Keratinocyte (primary cell): ENCODE measurements around the gene IGSF6. TPM values are rescaled to one million over a fixed set of nuclear protein-coding genes. Genes with fewer than 3 reads are reported as not detected.
A peak's percentile ranks its signal among the peaks of the same experiment; 100 is the strongest.
"Not testable (repeated sequence)": the region's sequence is repeated elsewhere in the genome, so short reads cannot be mapped to it uniquely, and the experiment has no call there.

Experiments used
- DNase-seq: peaks from one replicate; pipeline ENCODE4 v3.0.0-alpha.2; 2011; ENCODE audit warnings: low read depth, missing footprints, low spot score
- FAIRE-seq: peaks from 2 replicates; lab custom pipeline; 2011; peaks lifted over from hg19 to GRCh38; lab: Jason Lieb, UNC
- H2AFZ ChIP-seq: 2 replicates; pipeline ENCODE4 v1.6.0; 2012; ENCODE audit warnings: low read length, control low read depth, inconsistent platforms; ENCODE audit not compliant: control insufficient read depth
- H3K27ac ChIP-seq: 2 replicates; pipeline ENCODE4 v1.5.1; 2011; ENCODE audit warnings: low read length; ENCODE audit not compliant: control insufficient read depth, insufficient read depth
- H3K27me3 ChIP-seq: 3 replicates; pipeline ENCODE4 v1.6.0; 2011; ENCODE audit warnings: low read length; ENCODE audit not compliant: control insufficient read depth, insufficient read depth; ENCODE audit errors: extremely low read depth
- H3K36me3 ChIP-seq, 2 experiments: 2 replicates in 1 of 2; 3 replicates in 1 of 2; pipeline ENCODE4 v1.5.1; 2011; ENCODE audit warnings: low read length in 2 of 2, mild to moderate bottlenecking in 1 of 2; ENCODE audit not compliant: control insufficient read depth in 2 of 2, insufficient read depth in 2 of 2; ENCODE audit errors: extremely low read depth in 1 of 2
- H3K4me1 ChIP-seq: 3 replicates; pipeline ENCODE4 v1.5.1; 2011; ENCODE audit warnings: low read length; ENCODE audit not compliant: control insufficient read depth, insufficient read depth; ENCODE audit errors: extremely low read depth
- H3K4me2 ChIP-seq: 3 replicates; pipeline ENCODE4 v1.6.0; 2011; ENCODE audit warnings: low read depth, low read length; ENCODE audit not compliant: control insufficient read depth, insufficient read depth; ENCODE audit errors: extremely low read depth
- H3K4me3 ChIP-seq, 3 experiments: fragments of 200-600 bp in 1 of 3; sonication (generic) in 1 of 3; 2 replicates in 2 of 3; 3 replicates in 1 of 3; pipeline ENCODE4 v1.5.1; 2011 to 2016; ENCODE audit warnings: low read length in 3 of 3, mild to moderate bottlenecking in 3 of 3, control low read depth in 2 of 3, inconsistent platforms in 1 of 3, low read depth in 1 of 3, mixed read lengths in 1 of 3, mixed run types in 1 of 3, moderate library complexity in 1 of 3; ENCODE audit not compliant: control insufficient read depth in 2 of 3, insufficient read depth in 2 of 3; ENCODE audit errors: extremely low read depth in 1 of 3
- H3K79me2 ChIP-seq: 2 replicates; pipeline ENCODE4 v1.6.0; 2012; ENCODE audit warnings: low read length; ENCODE audit not compliant: control insufficient read depth, insufficient read depth
- H3K9ac ChIP-seq: 3 replicates; pipeline ENCODE4 v1.6.0; 2011; ENCODE audit warnings: low read length; ENCODE audit not compliant: control insufficient read depth, insufficient read depth; ENCODE audit errors: extremely low read depth
- H3K9me1 ChIP-seq: 3 replicates; pipeline ENCODE4 v1.6.0; 2011; ENCODE audit warnings: low read length; ENCODE audit not compliant: control insufficient read depth, insufficient read depth; ENCODE audit errors: extremely low read depth
- H3K9me3 ChIP-seq: 2 replicates; pipeline ENCODE4 v1.5.1; 2012; ENCODE audit warnings: low read depth, low read length; ENCODE audit not compliant: control insufficient read depth
- H4K20me1 ChIP-seq: 3 replicates; pipeline ENCODE4 v1.6.0; 2011; ENCODE audit warnings: low read length; ENCODE audit not compliant: control insufficient read depth, insufficient read depth; ENCODE audit errors: extremely low read depth
- EZH2 ChIP-seq: IDR thresholded peaks from one replicate; pipeline ENCODE4 v1.6.1; 2012; ENCODE audit warnings: inconsistent platforms, mild to moderate bottlenecking, low read length, moderate library complexity
- dilution Hi-C: fragments of 300-500 bp; cut with MboI; formaldehyde crosslinking; loops from one replicate; pipeline ENCODE4 v1.7.0; 2020; ENCODE audit warnings: low sequenced_read_pairs; ENCODE audit not compliant: extremely low pct_ligation_motif_present
- polyA plus RNA-seq, 5 experiments: library from polyadenylated mRNA; depleted of rRNA in 3 of 5; stranded (reverse) in 3 of 5; stranded (forward) in 1 of 5; unstranded in 1 of 5; fragments of >200 nt; gene quantifications; 1 replicate in 1 of 5; 2 replicates in 3 of 5; 3 replicates in 1 of 5; pipeline versions ENCODE4 v1.2.1 to v1.2.3, GENCODE V29; 2011 to 2012; ENCODE audit warnings: missing spikeins in 2 of 5, low read depth in 1 of 5, low replicate concordance in 1 of 5
- TF ChIP-seq, protein P1 (sequence below), 3 experiments: IDR thresholded peaks in 1 of 3; conservative IDR thresholded peaks in 1 of 3; optimal IDR thresholded peaks in 1 of 3; 2 replicates in 2 of 3; 3 replicates in 1 of 3; pipeline versions ENCODE3 to v1.5.1; 2011; ENCODE audit warnings: low read length in 3 of 3, mild to moderate bottlenecking in 3 of 3, moderate library complexity in 2 of 3, control low read depth in 1 of 3, inconsistent platforms in 1 of 3; ENCODE audit not compliant: insufficient read depth in 2 of 3; ENCODE audit errors: extremely low read depth in 1 of 3

IGSF6 gene
- polyA plus RNA-seq, 1 donor (not counting 4 experiments of a cell fraction or from before 2014, with no cell fraction given): not detected

DNA sequence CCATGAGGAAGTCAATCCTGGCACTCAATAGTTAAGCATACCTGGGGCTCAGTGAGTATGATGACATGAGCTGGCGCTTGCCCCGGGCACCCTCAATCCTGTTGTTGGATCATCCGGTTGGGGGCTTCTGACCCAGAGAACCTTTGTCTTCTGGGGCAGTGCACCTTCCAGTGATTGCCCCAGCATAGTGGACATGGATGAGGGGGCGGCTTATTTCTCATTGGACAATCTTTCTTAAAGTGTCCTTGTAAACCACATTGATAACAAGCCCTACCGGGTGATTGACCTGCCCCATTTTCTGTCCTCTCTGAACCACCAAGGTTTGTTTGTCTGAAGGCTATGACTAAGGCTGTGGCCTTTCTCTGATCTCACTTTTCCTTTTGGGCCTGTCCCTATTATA, 18.2 kb downstream of the IGSF6 start:
- H3K36me3 ChIP-seq: peaks cover 0 to 2% of the 10 kb centered on the region in 2 experiments
- FAIRE-seq: no peak
- TF ChIP-seq, protein P1, sequence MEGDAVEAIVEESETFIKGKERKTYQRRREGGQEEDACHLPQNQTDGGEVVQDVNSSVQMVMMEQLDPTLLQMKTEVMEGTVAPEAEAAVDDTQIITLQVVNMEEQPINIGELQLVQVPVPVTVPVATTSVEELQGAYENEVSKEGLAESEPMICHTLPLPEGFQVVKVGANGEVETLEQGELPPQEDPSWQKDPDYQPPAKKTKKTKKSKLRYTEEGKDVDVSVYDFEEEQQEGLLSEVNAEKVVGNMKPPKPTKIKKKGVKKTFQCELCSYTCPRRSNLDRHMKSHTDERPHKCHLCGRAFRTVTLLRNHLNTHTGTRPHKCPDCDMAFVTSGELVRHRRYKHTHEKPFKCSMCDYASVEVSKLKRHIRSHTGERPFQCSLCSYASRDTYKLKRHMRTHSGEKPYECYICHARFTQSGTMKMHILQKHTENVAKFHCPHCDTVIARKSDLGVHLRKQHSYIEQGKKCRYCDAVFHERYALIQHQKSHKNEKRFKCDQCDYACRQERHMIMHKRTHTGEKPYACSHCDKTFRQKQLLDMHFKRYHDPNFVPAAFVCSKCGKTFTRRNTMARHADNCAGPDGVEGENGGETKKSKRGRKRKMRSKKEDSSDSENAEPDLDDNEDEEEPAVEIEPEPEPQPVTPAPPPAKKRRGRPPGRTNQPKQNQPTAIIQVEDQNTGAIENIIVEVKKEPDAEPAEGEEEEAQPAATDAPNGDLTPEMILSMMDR (optimal IDR thresholded peaks at IDR 0.05 in 1 of 3, IDR thresholded peaks at IDR 0.05 in 1 of 3, conservative IDR thresholded peaks at IDR 0.05 in 1 of 3; ENCODE audit: extremely low read depth in 1 of 3, insufficient read depth in 2 of 3, low read length in 3 of 3): no peak
- no peak for TF ChIP-seq EZH2
- H2AFZ ChIP-seq: no peak overlapping the region
- H3K79me2 ChIP-seq: no peaks in the 10 kb centered on the region
- no peaks in the 10 kb centered on the region for H3K27me3 ChIP-seq
- H3K9me3 ChIP-seq: no peaks in the 10 kb centered on the region
- H4K20me1 ChIP-seq: no peaks in the 10 kb centered on the region
- H3K4me2 ChIP-seq: no peak overlapping the region
- H3K4me3 ChIP-seq: no peak overlapping the region
- H3K9me1 ChIP-seq: no peaks in the 10 kb centered on the region
- H3K27ac ChIP-seq: no peak overlapping the region
- H3K4me1 ChIP-seq: peaks cover 23% of the 10 kb centered on the region
- DNase-seq: no peak
- no peak overlapping the region for H3K9ac ChIP-seq
- dilution Hi-C loops: no loop called here

GRCh38 chr16:21631951-21632575, 20.3 kb downstream of the IGSF6 start:
- peaks cover 11% of the 10 kb centered on the region for H3K4me1 ChIP-seq
- FAIRE-seq, H3K9me3 ChIP-seq, H3K9me1 ChIP-seq, H2AFZ ChIP-seq, H3K4me2 ChIP-seq, dilution Hi-C loops, H4K20me1 ChIP-seq, DNase-seq, H3K9ac ChIP-seq, H3K27me3 ChIP-seq, H3K36me3 ChIP-seq, H3K27ac ChIP-seq, H3K79me2 ChIP-seq, H3K4me3 ChIP-seq: not testable (repeated sequence)

DNA sequence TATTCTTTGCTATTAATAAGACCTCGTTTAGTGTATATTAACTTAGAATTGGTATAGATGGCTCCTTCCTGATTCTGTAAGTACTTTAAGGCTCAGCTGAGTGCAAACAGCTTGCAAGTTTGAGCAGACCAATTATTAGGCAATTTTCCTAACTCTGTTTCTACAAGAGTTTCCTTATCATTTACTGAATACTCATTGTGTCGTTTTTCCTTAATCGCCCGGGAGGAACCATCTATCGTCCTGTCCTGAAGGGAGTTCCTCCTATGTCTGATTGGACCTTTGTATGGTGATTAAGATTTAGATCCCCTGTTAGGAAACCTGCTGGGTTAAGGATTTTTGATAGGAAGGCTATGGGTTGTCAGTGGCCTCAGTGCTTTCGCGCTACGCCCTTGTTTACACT, 21.0 kb downstream of the IGSF6 start:
- Histone ChIP-seq H3K4me2 (peak overlapping the region; percentile 22), H3K4me1 (peaks cover 11% of the 10 kb centered on the region)
- DNase-seq, dilution Hi-C loops, H3K36me3 ChIP-seq, H3K9me1 ChIP-seq, H3K4me3 ChIP-seq, H3K27ac ChIP-seq, FAIRE-seq, H2AFZ ChIP-seq, H3K9me3 ChIP-seq, H3K9ac ChIP-seq, H3K79me2 ChIP-seq, H4K20me1 ChIP-seq, H3K27me3 ChIP-seq: not testable (repeated sequence)

DNA sequence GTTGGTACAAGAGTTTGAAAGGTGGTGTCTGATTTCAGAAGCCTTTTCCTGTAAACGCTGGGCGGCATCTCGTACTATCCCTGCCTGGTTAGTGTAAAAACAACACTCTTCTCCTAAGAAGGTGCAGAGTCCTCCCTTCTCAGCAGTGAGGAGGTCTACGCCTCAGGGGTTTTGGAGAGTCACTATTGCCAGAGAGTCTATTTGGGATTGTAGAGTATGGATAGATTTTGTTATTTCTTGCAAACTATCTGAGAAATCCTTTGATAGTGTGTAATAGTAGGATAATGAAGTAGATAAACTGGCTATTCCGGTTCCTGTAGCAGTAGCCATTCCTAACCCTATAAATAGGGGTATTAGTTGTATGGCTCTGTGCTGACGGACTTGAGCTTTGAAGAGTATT, 21.5 kb downstream of the IGSF6 start:
- H3K36me3 ChIP-seq, H3K4me3 ChIP-seq, H3K79me2 ChIP-seq, FAIRE-seq, H3K9me1 ChIP-seq, DNase-seq, H2AFZ ChIP-seq, H3K9me3 ChIP-seq, H3K27me3 ChIP-seq, H3K9ac ChIP-seq, H4K20me1 ChIP-seq, dilution Hi-C loops: not testable (repeated sequence)
- H3K4me2 ChIP-seq: peak overlapping the region; percentile 60
- H3K4me1 ChIP-seq: peaks cover 11% of the 10 kb centered on the region
- peak overlapping the region; percentile 4 for H3K27ac ChIP-seq
